Fibroblast of mammary gland (primary cell): ENCODE data around the gene FLT3LG.

Experiments
- DNase-seq: peaks from one replicate; pipeline ENCODE4 v3.0.0-alpha.2; 2010; ENCODE audit warnings: low read depth
- H3K4me3 ChIP-seq: 2 replicates; pipeline ENCODE4 v1.5.1; 2011; ENCODE audit warnings: low read depth, mild to moderate bottlenecking, low read length, moderate library complexity; ENCODE audit not compliant: control insufficient read depth
- CTCF ChIP-seq: conservative IDR thresholded peaks from 2 replicates; pipeline ENCODE4 v1.5.1; 2011; ENCODE audit warnings: low read depth, low read length, inconsistent platforms; ENCODE audit not compliant: control insufficient read depth, insufficient read depth

The FLT3LG gene

GRCh38 chr19:49497047-49497788 is 23.2 kb downstream of the FLT3LG start:
- peak; percentile 65 for DNase-seq
- TF ChIP-seq CTCF = no peak
- peak overlapping the region; percentile 100 for H3K4me3 ChIP-seq

- peak overlapping the region; percentile 100 for H3K4me3 ChIP-seq
- DNase-seq = no peak
- TF ChIP-seq CTCF = no peak
Observed at GRCh38 chr19:49497789-49498103, 23.7 kb downstream of the FLT3LG start.

- DNase-seq = no peak
- no peak for TF ChIP-seq CTCF
- H3K4me3 ChIP-seq = peak overlapping the region; percentile 1
Observed at GRCh38 chr19:49498475-49498874, 24.5 kb downstream of the FLT3LG start.

- no peak for DNase-seq
- no peak for TF ChIP-seq CTCF
- no peak overlapping the region for H3K4me3 ChIP-seq
Observed at GRCh38 chr19:49499030-49499670, 25.1 kb downstream of the FLT3LG start.

- peak; percentile 55 for TF ChIP-seq CTCF
- no peak overlapping the region for H3K4me3 ChIP-seq
- peak; percentile 83 for DNase-seq
Observed at GRCh38 chr19:49502866-49503581, 29.0 kb downstream of the FLT3LG start.

GRCh38 chr19:49503582-49503962 is 29.6 kb downstream of the FLT3LG start:
- DNase-seq = no peak
- no peak for TF ChIP-seq CTCF
- no peak overlapping the region for H3K4me3 ChIP-seq
